Activated T-helper 1 cell treated with anti-CD3 and anti-CD28 coated beads, Interleukin-12 subunit alpha, Interleukin-12 subunit beta, Interleukin-2, Interleukin-4 antibody, amounts not matched to agents 30 ng/mL and 10 ng/mL and 1 ng/mL, durations not matched to agents 14 hours and 24 hours and 36 hours (primary cell): ENCODE measurements around the gene MRPL14. TPM values are rescaled to one million over a fixed set of nuclear protein-coding genes. Genes with fewer than 3 reads are reported as not detected.
"Not testable (repeated sequence)": the region's sequence is repeated elsewhere in the genome, so short reads cannot be mapped to it uniquely, and the experiment has no call there.

Experiments
- DNase-seq: peaks from one replicate; pipeline ENCODE4 v3.0.0; 2021; ENCODE audit warnings: low spot score
- H3K27ac Mint-ChIP-seq: one replicate; pipeline ENCODE4 v1.8.0; 2021; ENCODE audit warnings: mild to moderate bottlenecking, mixed read lengths
- H3K27me3 Mint-ChIP-seq: one replicate; pipeline ENCODE4 v1.8.0; 2022; ENCODE audit warnings: mild to moderate bottlenecking, moderate library complexity, mixed read lengths; ENCODE audit not compliant: insufficient read depth
- H3K36me3 Mint-ChIP-seq: one replicate; pipeline ENCODE4 v1.8.0; 2021; ENCODE audit warnings: low read depth, mixed read lengths
- H3K4me1 Mint-ChIP-seq: one replicate; pipeline ENCODE4 v1.8.0; 2021; ENCODE audit warnings: low read depth, mixed read lengths
- H3K4me3 Mint-ChIP-seq: one replicate; pipeline ENCODE4 v1.8.0; 2021; ENCODE audit warnings: mild to moderate bottlenecking, moderate library complexity, mixed read lengths
- H3K9me3 Mint-ChIP-seq: one replicate; pipeline ENCODE4 v1.8.0; 2021; ENCODE audit warnings: mixed read lengths
- intact Hi-C: fragments of 100-400 bp; cut with micrococcal nuclease; formaldehyde crosslinking; loops from one replicate; pipeline ENCODE4 v1.15.1; 2024
- total RNA-seq: library from RNA; stranded (reverse); gene quantifications from 2 replicates; pipeline ENCODE4 v1.2.3, GENCODE V29; 2022

MRPL14 gene
- total RNA-seq, 1 donor from 2014 or later: 62.6 TPM

- intact Hi-C loops: no loop called here
- no peaks in the 10 kb centered on the region for H3K9me3 Mint-ChIP-seq
These were observed 28.1 kb downstream of the MRPL14 start for GRCh38 chr6:44099192-44099591.

GRCh38 chr6:44097782-44098317, 29.4 kb downstream of the MRPL14 start:
- Mint-ChIP-seq H3K27ac (no peak overlapping the region), H3K27me3 (no peaks in the 10 kb centered on the region), H3K4me3 (no peak overlapping the region), H3K36me3 (peaks cover 2% of the 10 kb centered on the region), H3K4me1 (peaks cover 7% of the 10 kb centered on the region), H3K9me3 (no peaks in the 10 kb centered on the region)
- intact Hi-C loops: no loop called here
- DNase-seq: no peak

More at GRCh38 chr6:44099192-44099591, 28.1 kb downstream of the MRPL14 start:
- H3K4me1 Mint-ChIP-seq: peaks cover 7% of the 10 kb centered on the region
- no peak overlapping the region for H3K4me3 Mint-ChIP-seq
- peaks cover 2% of the 10 kb centered on the region for H3K36me3 Mint-ChIP-seq
- no peak for DNase-seq
- no peak overlapping the region for H3K27ac Mint-ChIP-seq
- H3K27me3 Mint-ChIP-seq: no peaks in the 10 kb centered on the region

- Mint-ChIP-seq H3K27ac (no peak overlapping the region), H3K4me3 (no peak overlapping the region), H3K36me3 (peaks cover 3% of the 10 kb centered on the region), H3K27me3 (no peaks in the 10 kb centered on the region), H3K4me1 (peaks cover 7% of the 10 kb centered on the region), H3K9me3 (no peaks in the 10 kb centered on the region)
- intact Hi-C loops: loop anchor here (1.0 kb wide), 2 partner anchors 56 to 242 kb away; no protein-coding TSS in a partner anchor
- peak; percentile 59 for DNase-seq
These were observed 30.6 kb downstream of the MRPL14 start for GRCh38 chr6:44096612-44097011.

- DNase-seq, H3K9me3 Mint-ChIP-seq, H3K27me3 Mint-ChIP-seq, H3K36me3 Mint-ChIP-seq, H3K27ac Mint-ChIP-seq, intact Hi-C loops, H3K4me3 Mint-ChIP-seq, H3K4me1 Mint-ChIP-seq: not testable (repeated sequence)
These were observed 32.0 kb downstream of the MRPL14 start for GRCh38 chr6:44095243-44095623.

GRCh38 chr6:44094403-44095242, 32.6 kb downstream of the MRPL14 start:
- H3K4me1 Mint-ChIP-seq: peaks cover 7% of the 10 kb centered on the region
- H3K9me3 Mint-ChIP-seq: no peaks in the 10 kb centered on the region
- no peaks in the 10 kb centered on the region for H3K27me3 Mint-ChIP-seq
- H3K27ac Mint-ChIP-seq: no peak overlapping the region
- no peak for DNase-seq
- intact Hi-C loops: no loop called here
- H3K36me3 Mint-ChIP-seq: peaks cover 1% of the 10 kb centered on the region
- H3K4me3 Mint-ChIP-seq: no peak overlapping the region

DNA sequence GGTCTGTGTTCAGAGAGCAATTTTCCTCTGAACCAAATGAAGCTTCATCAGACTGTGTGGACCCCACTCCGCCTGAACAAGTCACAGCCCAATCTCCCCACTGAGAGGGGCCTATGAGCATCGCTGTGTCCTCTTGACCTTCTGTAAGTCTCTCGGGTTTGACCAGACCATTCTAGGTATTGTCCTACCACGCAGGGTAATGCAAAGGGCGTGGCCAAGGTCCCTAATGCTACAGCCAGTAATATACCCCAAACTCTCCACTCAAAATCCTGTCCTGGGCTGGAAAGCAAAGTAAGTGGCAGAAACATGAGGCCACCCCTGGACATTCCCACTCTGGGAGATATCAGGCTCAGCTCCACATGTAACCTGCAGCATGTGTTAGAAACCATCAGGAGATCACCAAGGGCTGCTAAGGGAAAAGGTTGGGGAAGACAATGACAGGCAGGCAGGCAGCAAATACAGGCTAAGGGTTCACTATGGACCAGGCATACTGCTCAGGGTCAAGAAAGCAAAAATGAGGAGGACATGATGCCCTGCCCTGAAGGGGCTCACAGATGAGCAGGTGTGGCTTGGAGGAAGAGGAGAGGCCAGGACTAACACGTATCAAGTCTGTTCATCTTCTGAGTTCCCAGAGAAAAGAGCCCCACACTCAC, 33.4 kb downstream of the MRPL14 start:
- DNase-seq: no peak
- Mint-ChIP-seq H3K27ac (no peak overlapping the region), H3K27me3 (no peaks in the 10 kb centered on the region), H3K4me1 (peaks cover 7% of the 10 kb centered on the region), H3K9me3 (no peaks in the 10 kb centered on the region), H3K36me3 (peaks cover 1% of the 10 kb centered on the region), H3K4me3 (no peak overlapping the region)
- intact Hi-C loops: no loop called here

- intact Hi-C loops: no loop called here
- Mint-ChIP-seq H3K36me3 (peaks cover 1% of the 10 kb centered on the region), H3K9me3 (no peaks in the 10 kb centered on the region), H3K4me3 (no peak overlapping the region), H3K27ac (no peak overlapping the region), H3K27me3 (no peaks in the 10 kb centered on the region), H3K4me1 (peaks cover 7% of the 10 kb centered on the region)
- no peak for DNase-seq
These were observed 34.2 kb downstream of the MRPL14 start for GRCh38 chr6:44093066-44093465.

GRCh38 chr6:44091981-44092884, 35.0 kb downstream of the MRPL14 start:
- intact Hi-C loops: no loop called here
- Mint-ChIP-seq H3K27ac (no peak overlapping the region), H3K27me3 (no peaks in the 10 kb centered on the region), H3K9me3 (no peaks in the 10 kb centered on the region), H3K36me3 (peaks cover 1% of the 10 kb centered on the region), H3K4me3 (no peak overlapping the region), H3K4me1 (peaks cover 7% of the 10 kb centered on the region)
- DNase-seq: no peak

- H3K4me3 Mint-ChIP-seq, intact Hi-C loops: not testable (repeated sequence)
These were observed 35.9 kb downstream of the MRPL14 start for GRCh38 chr6:44091356-44091755.

DNA sequence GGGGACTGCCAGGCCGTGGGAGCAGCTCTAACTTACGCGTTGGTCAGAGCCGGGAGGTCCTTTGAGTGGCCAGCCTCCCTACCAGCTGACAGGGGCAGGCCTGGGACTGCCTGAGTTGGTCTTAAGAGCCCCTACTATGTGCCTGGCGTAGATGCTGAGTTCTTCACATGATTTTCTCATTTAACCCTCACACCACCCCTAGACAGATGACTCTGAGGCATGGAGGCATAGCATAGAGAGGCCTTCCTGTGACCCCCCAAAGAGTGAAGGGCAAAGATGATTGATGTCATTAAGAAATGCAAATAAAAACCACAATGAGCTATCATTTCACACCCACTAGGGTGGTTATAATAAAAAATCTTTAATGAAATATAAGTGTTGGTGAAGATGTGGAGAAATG, 36.8 kb downstream of the MRPL14 start:
- H3K36me3 Mint-ChIP-seq: peaks cover 1% of the 10 kb centered on the region
- H3K27me3 Mint-ChIP-seq: no peaks in the 10 kb centered on the region
- intact Hi-C loops: no loop called here
- H3K9me3 Mint-ChIP-seq: no peaks in the 10 kb centered on the region
- H3K4me3 Mint-ChIP-seq: no peak overlapping the region
- no peak overlapping the region for H3K27ac Mint-ChIP-seq
- H3K4me1 Mint-ChIP-seq: no peaks in the 10 kb centered on the region
- DNase-seq: no peak

More at GRCh38 chr6:44091356-44091755, 35.9 kb downstream of the MRPL14 start:
- not testable (repeated sequence) for H3K4me1 Mint-ChIP-seq, DNase-seq, H3K9me3 Mint-ChIP-seq, H3K27ac Mint-ChIP-seq, H3K36me3 Mint-ChIP-seq, H3K27me3 Mint-ChIP-seq

- Mint-ChIP-seq H3K27me3 (no peaks in the 10 kb centered on the region), H3K9me3 (no peaks in the 10 kb centered on the region), H3K36me3 (peaks cover 1% of the 10 kb centered on the region), H3K27ac (no peak overlapping the region), H3K4me1 (no peaks in the 10 kb centered on the region), H3K4me3 (no peak overlapping the region)
- intact Hi-C loops: no loop called here
- DNase-seq: no peak
These were observed 38.2 kb downstream of the MRPL14 start for GRCh38 chr6:44088827-44089590.

DNA sequence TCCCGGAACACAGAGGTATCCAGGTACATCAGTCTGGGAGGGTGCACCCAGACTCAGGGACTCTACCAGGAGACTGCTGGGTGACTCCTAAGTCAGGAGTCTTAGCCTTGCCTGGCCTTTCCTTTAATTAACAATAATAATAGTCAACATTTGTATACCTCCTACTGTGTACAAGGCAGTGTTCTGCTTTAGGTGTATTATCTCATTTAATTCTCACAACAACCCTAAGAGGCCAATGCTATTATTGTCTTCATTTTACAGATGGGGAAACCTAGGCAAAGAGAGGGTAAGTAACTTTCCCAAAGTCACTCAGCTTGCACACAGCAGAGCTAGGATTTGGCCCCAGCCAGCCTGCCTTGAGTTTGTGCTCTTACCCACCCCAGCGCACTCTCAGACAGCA, 39.6 kb downstream of the MRPL14 start:
- Mint-ChIP-seq H3K27me3 (no peaks in the 10 kb centered on the region), H3K9me3 (no peaks in the 10 kb centered on the region), H3K4me1 (no peaks in the 10 kb centered on the region), H3K27ac (no peak overlapping the region), H3K4me3 (no peak overlapping the region), H3K36me3 (peaks cover 1% of the 10 kb centered on the region)
- intact Hi-C loops: no loop called here
- DNase-seq: no peak
